Activated CD4-positive, alpha-beta T cell treated with anti-CD3 and anti-CD28 coated beads, Interleukin-2, amount 10 ng/mL, durations not matched to agents 7 days and 5 days (primary cell): ENCODE results near the gene ADORA2B. TPM values are rescaled to one million over a fixed set of nuclear protein-coding genes. Genes with fewer than 3 reads are reported as not detected.

Experiments
- CTCF ChIA-PET: fragments of 350-600 bp; sonication (Branson Sonifier 250); formaldehyde crosslinking; loops from one replicate; lab custom pipeline; 2021; ENCODE audit warnings: antibody characterized with exemption; lab: Charles Lee
- POLR2A ChIA-PET: fragments of 350-600 bp; sonication (Branson Sonifier 250); formaldehyde crosslinking; loops from one replicate; lab custom pipeline; 2021; ENCODE audit warnings: antibody characterized with exemption; lab: Charles Lee
- DNase-seq: peaks from one replicate; pipeline ENCODE4 v3.0.0-alpha.2; 2020
- H3K27ac Mint-ChIP-seq: one replicate; pipeline ENCODE4 v1.8.0; 2021; ENCODE audit warnings: mild to moderate bottlenecking, moderate library complexity, mixed read lengths
- H3K27me3 Mint-ChIP-seq: one replicate; pipeline ENCODE4 v1.8.0; 2021; ENCODE audit warnings: mixed read lengths
- H3K36me3 Mint-ChIP-seq: one replicate; pipeline ENCODE4 v1.8.0; 2021; ENCODE audit warnings: low read depth, mixed read lengths
- H3K4me1 Mint-ChIP-seq: one replicate; pipeline ENCODE4 v1.8.0; 2021; ENCODE audit warnings: mixed read lengths
- H3K4me3 Mint-ChIP-seq: one replicate; pipeline ENCODE4 v1.8.0; 2021; ENCODE audit warnings: mild to moderate bottlenecking, moderate library complexity, mixed read lengths
- H3K9me3 Mint-ChIP-seq: one replicate; pipeline ENCODE4 v1.8.0; 2021; ENCODE audit warnings: mixed read lengths
- total RNA-seq, 2 experiments: library from RNA; stranded (reverse); gene quantifications; one replicate each; pipeline ENCODE4 v1.2.3, GENCODE V29; 2021

The ADORA2B gene
- total RNA-seq, 2 experiments from 2014 or later, result 0.25 to 0.29 TPM

- peaks cover 76% of the 10 kb centered on the region for H3K36me3 Mint-ChIP-seq
- POLR2A ChIA-PET, result no interaction called here
Observed at GRCh38 chr17:16005636-16006035, 60.7 kb downstream of the ADORA2B start.

GRCh38 chr17:16007439-16007838 lies 62.5 kb downstream of the ADORA2B start:
- Mint-ChIP-seq H3K36me3 (peaks cover 67% of the 10 kb centered on the region), H3K4me3 (no peak overlapping the region), H3K27ac (no peak overlapping the region), H3K27me3 (no peaks in the 10 kb centered on the region), H3K4me1 (peaks cover 14% of the 10 kb centered on the region), H3K9me3 (no peaks in the 10 kb centered on the region)
- no peak for DNase-seq
- ChIA-PET CTCF (no interaction called here), POLR2A (interaction anchor here (0.6 kb wide), 1 partner anchor 212 kb away, joined by 3 read pairs; no protein-coding TSS in a partner anchor)

More at GRCh38 chr17:16005636-16006035, 60.7 kb downstream of the ADORA2B start:
- Mint-ChIP-seq H3K27ac (no peak overlapping the region), H3K4me3 (no peak overlapping the region), H3K9me3 (peaks cover 6% of the 10 kb centered on the region), H3K4me1 (peaks cover 23% of the 10 kb centered on the region), H3K27me3 (no peaks in the 10 kb centered on the region)
- DNase-seq, result no peak
- CTCF ChIA-PET, result interaction anchor here (1.2 to 1.8 kb wide), 5 partner anchors 9 to 50 kb away, joined by 3 to 5 read pairs (median 3); no protein-coding TSS in a partner anchor

GRCh38 chr17:16013943-16014407 lies 69.0 kb downstream of the ADORA2B start:
- Mint-ChIP-seq H3K9me3 (no peaks in the 10 kb centered on the region), H3K27me3 (no peaks in the 10 kb centered on the region), H3K4me1 (peaks cover 9% of the 10 kb centered on the region), H3K27ac (no peak overlapping the region), H3K4me3 (no peak overlapping the region), H3K36me3 (peaks cover 41% of the 10 kb centered on the region)
- ChIA-PET POLR2A (no interaction called here), CTCF (interaction anchor here (0.9 kb wide), 1 partner anchor 9 kb away, joined by 3 read pairs; no protein-coding TSS in a partner anchor)
- no peak for DNase-seq

- no peak overlapping the region for H3K27ac Mint-ChIP-seq
- CTCF ChIA-PET, result no interaction called here
- H3K4me3 Mint-ChIP-seq, result no peak overlapping the region
- peaks cover 48% of the 10 kb centered on the region for H3K36me3 Mint-ChIP-seq
- no peaks in the 10 kb centered on the region for H3K9me3 Mint-ChIP-seq
- POLR2A ChIA-PET, result no interaction called here
- no peak for DNase-seq
- peaks cover 1% of the 10 kb centered on the region for H3K4me1 Mint-ChIP-seq
- H3K27me3 Mint-ChIP-seq, result no peaks in the 10 kb centered on the region
Observed at GRCh38 chr17:16019347-16019746, 74.4 kb downstream of the ADORA2B start.

- ChIA-PET POLR2A (no interaction called here), CTCF (no interaction called here)
- Mint-ChIP-seq H3K4me1 (peaks cover 18% of the 10 kb centered on the region), H3K36me3 (peaks cover 65% of the 10 kb centered on the region), H3K27me3 (no peaks in the 10 kb centered on the region), H3K9me3 (no peaks in the 10 kb centered on the region), H3K27ac (no peak overlapping the region), H3K4me3 (no peak overlapping the region)
- DNase-seq, result no peak
Observed at GRCh38 chr17:16023881-16024280, 79.0 kb downstream of the ADORA2B start.

GRCh38 chr17:16025202-16025601 lies 80.3 kb downstream of the ADORA2B start:
- CTCF ChIA-PET, result interaction anchor here (1.2 kb wide), 1 partner anchor 20 kb away, joined by 3 read pairs; no protein-coding TSS in a partner anchor
- H3K36me3 Mint-ChIP-seq, result peaks cover 67% of the 10 kb centered on the region
- no peak for DNase-seq
- H3K27ac Mint-ChIP-seq, result no peak overlapping the region
- no peaks in the 10 kb centered on the region for H3K27me3 Mint-ChIP-seq
- POLR2A ChIA-PET, result interaction anchor here (0.7 kb wide), 1 partner anchor 820 kb away, joined by 3 read pairs; no protein-coding TSS in a partner anchor
- no peaks in the 10 kb centered on the region for H3K9me3 Mint-ChIP-seq
- H3K4me3 Mint-ChIP-seq, result no peak overlapping the region
- peaks cover 18% of the 10 kb centered on the region for H3K4me1 Mint-ChIP-seq

Other genes with a start within 250 kb of the ADORA2B start
- gene ZNF286A, start 245.4 kb upstream of the ADORA2B start, total RNA-seq, result 10 to 100 TPM; 18.0 to 21.2 TPM
- gene TBC1D26, start 212.8 kb upstream of the ADORA2B start, total RNA-seq, result not detected
- 10 to 100 TPM; 13.3 to 18.1 TPM for gene ZSWIM7, start 54.6 kb downstream of the ADORA2B start, total RNA-seq
- gene TTC19, start 54.7 kb downstream of the ADORA2B start, total RNA-seq, result 10 to 100 TPM; 25.4 to 25.5 TPM